ENCODE measurements around the gene FOSL2. TPM values are rescaled to one million over a fixed set of nuclear protein-coding genes. Genes with fewer than 3 reads are reported as not detected.
A peak's percentile ranks its signal among the peaks of the same experiment; 100 is the strongest.

FOSL2 gene
- 100 to 1,000 TPM; 114 to 119 TPM for total RNA-seq

DNA sequence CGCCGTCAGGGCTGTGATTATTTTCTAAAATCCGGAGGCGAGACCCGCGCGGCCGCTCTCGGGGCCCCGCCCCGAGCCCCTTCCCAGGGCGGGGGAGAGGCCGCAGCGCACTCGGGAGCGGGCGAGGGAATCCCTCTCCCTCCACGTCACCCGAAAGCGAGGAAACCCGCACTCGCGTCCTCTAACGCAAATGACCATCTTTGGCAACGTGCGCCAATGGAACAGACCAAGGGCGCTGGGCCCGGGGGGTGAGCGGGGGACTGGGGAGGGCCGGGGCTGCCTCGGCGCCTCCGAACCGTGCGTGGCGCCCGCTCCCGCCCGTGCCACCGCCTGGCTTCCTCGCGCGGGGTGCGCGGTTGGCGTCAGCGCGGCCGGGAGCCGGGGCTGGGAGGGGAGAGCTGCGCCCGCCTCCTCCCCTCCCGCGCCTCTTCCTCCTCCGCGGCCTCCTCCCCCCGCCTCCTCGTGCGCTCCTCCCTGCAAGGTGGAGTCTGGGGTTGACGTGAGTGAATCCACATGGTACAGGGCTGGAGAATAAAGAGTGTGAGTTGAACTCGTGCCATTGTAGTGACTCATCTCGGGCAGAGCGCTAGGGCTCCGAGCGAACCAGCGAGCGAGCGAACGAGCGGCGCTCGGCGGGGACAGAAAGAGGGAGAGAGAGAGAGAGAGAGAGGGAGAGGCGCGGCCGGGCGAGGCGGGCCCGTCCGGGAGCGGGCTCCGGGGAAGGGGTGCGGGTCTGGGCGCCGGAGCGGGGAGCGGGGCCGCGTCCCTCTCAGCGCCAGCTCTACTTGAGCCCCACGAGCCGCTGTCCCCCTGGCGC, at the start of gene FOSL2:
TSS of gene FOSL2 (plus strand) at position 562 of the 817 bp plus-strand sequence. CDS start 863 bp downstream, outside the sequence.
- ATAC-seq: peak; percentile 74
- Mint-ChIP-seq H3K4me3 (peak within 1 kb of the TSS; percentile 89), H3K9me3 (no peaks in the 10 kb centered on the region), H3K36me3 (ENCODE audit: low read depth) (peaks cover 6% of the 10 kb centered on the region), H3K4me1 (ENCODE audit: low read depth) (peaks cover 30% of the 10 kb centered on the region), H3K27me3 (no peaks in the 10 kb centered on the region), H3K27ac (peak within 1 kb of the TSS; percentile 96)
- no peak for TF ChIP-seq CTCF (IDR thresholded peaks at IDR 0.05)
- intact Hi-C loops (cut with micrococcal nuclease): loop anchor here (5.0 to 10.0 kb wide), 2 partner anchors 55 to 678 kb away; no protein-coding TSS in a partner anchor
- peak; percentile 94 for DNase-seq
- ChIA-PET CTCF (interaction anchor here (0.7 to 1.2 kb wide), 2 partner anchors 30 to 61 kb away, joined by 3 to 4 read pairs; no protein-coding TSS in a partner anchor), POLR2A (interaction anchor here (0.8 to 2.9 kb wide), 11 partner anchors 9 to 139 kb away, joined by 3 to 12 read pairs (median 7); no protein-coding TSS in a partner anchor)

DNA sequence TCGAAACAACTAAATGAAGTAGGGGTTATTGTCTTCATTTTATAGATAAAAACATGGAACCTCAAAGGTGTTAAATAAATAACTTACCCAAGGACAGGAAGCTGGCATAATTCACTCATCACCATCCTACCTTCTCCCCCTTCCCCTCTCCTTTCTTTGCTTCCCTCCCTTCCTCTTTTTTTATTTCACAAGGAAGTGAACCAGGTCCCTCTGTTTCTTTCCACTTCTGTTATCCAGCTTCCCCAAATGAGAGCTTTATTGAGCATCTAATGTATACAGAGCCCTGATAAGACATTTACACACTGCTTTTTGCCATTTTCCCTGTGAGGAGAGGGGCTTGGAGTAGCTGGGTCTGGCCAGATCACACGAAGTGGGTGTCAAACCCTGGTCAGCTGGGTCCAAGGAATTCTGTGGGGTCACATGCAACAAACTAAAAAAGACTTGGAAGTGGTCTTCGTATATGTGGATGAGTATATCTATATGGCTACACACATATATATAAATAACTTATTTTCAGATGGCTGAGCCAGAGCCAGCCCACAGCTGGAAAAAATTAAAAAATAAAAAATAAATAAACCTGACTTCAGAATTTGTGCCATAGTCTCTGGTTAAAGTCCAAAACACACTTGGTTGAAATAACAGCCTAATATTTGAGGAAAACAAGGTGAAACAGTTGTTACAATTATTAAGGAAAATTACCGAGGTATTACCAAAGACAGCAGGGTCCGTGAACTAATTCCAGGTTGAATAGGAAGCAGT, 49.3 kb upstream of the FOSL2 start:
- Mint-ChIP-seq H3K36me3 (ENCODE audit: low read depth) (no peaks in the 10 kb centered on the region), H3K27me3 (no peaks in the 10 kb centered on the region), H3K4me1 (ENCODE audit: low read depth) (peaks cover 18% of the 10 kb centered on the region), H3K27ac (no peak overlapping the region), H3K4me3 (no peak overlapping the region), H3K9me3 (no peaks in the 10 kb centered on the region)
- CTCF ChIA-PET: no interaction called here
- ATAC-seq (no peak), DNase-seq (no peak)
- TF ChIP-seq CTCF (IDR thresholded peaks at IDR 0.05): no peak
- intact Hi-C loops (cut with micrococcal nuclease): no loop called here
- POLR2A ChIA-PET: interaction anchor here (0.6 to 1.1 kb wide), 2 partner anchors 9 to 10 kb away, joined by 3 to 4 read pairs; no protein-coding TSS in a partner anchor

GRCh38 chr2:28343971-28344715, 48.5 kb upstream of the FOSL2 start:
- DNase-seq: no peak

DNA sequence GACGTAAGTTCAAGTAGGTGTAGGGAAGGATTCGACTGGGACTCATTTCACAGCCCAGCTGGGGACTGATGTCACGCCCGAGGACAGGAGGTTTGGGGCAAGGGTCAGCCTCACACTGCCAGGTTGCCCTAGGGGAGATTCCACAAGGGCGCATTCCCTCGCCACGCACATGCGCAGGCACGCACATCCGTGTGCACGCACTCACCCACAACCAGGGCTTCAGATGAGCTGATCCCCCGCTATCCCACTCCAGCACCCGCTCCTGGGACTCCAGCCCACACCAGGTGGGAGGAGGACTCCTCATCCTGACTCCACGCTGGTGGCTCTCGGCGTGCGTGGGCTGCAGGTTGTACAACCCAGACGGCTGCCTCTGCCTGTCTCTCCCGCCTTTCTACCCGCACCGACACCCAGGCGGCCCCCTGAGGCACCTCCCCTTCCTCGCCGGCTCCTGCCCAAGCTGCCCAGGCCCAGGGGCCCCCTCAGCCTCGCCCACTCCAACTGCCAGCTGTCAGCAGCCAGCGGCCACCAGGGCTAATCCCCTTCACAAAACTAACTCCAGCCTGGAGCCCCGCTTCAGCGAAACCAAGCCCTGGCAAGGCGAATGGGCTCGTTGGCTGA, 47.8 kb upstream of the FOSL2 start:
- no peak for TF ChIP-seq CTCF (IDR thresholded peaks at IDR 0.05)
- DNase-seq: no peak
- no peaks in the 10 kb centered on the region for H3K9me3 Mint-ChIP-seq
- intact Hi-C loops (cut with micrococcal nuclease): no loop called here
- no peak overlapping the region for H3K4me3 Mint-ChIP-seq
- H3K27me3 Mint-ChIP-seq: no peaks in the 10 kb centered on the region
- ChIA-PET CTCF (no interaction called here), POLR2A (no interaction called here)
- H3K4me1 Mint-ChIP-seq (ENCODE audit: low read depth): peaks cover 28% of the 10 kb centered on the region
- H3K27ac Mint-ChIP-seq: no peak overlapping the region
- H3K36me3 Mint-ChIP-seq (ENCODE audit: low read depth): no peaks in the 10 kb centered on the region
- ATAC-seq: no peak

More at GRCh38 chr2:28343971-28344715, 48.5 kb upstream of the FOSL2 start:
- H3K9me3 Mint-ChIP-seq: no peaks in the 10 kb centered on the region
- H3K27me3 Mint-ChIP-seq: no peaks in the 10 kb centered on the region
- no peak for ATAC-seq
- no peak overlapping the region for H3K4me3 Mint-ChIP-seq
- no peak for TF ChIP-seq CTCF (IDR thresholded peaks at IDR 0.05)
- no peak overlapping the region for H3K27ac Mint-ChIP-seq
- no peaks in the 10 kb centered on the region for H3K36me3 Mint-ChIP-seq (ENCODE audit: low read depth)
- ChIA-PET CTCF (no interaction called here), POLR2A (no interaction called here)
- intact Hi-C loops (cut with micrococcal nuclease): no loop called here
- H3K4me1 Mint-ChIP-seq (ENCODE audit: low read depth): peaks cover 25% of the 10 kb centered on the region
